OCI-M1 (cell line): ENCODE data around the gene KCTD13.
"Not testable (repeated sequence)": the region's sequence is repeated elsewhere in the genome, so short reads cannot be mapped to it uniquely, and the experiment has no call there.

Experiments used
- DNase-seq: peaks from one replicate; lab custom pipeline; 2025; lab: John Stamatoyannopoulos, UW

Gene KCTD13

GRCh38 chr16:29943846-29944799 lies 18.1 kb upstream of the KCTD13 start:
- DNase-seq: peak; percentile 86

GRCh38 chr16:29940656-29941055 lies 14.6 kb upstream of the KCTD13 start:
- no peak for DNase-seq

GRCh38 chr16:29931750-29932149 lies 5.7 kb upstream of the KCTD13 start:
- not testable (repeated sequence) for DNase-seq

- DNase-seq: no peak
These were observed 1.3 kb upstream of the KCTD13 start for GRCh38 chr16:29927070-29927905.

- peak; percentile 64 for DNase-seq
These were observed 656 bp upstream of the KCTD13 start for GRCh38 chr16:29926711-29927052.

GRCh38 chr16:29925105-29925756 lies 795 bp downstream of the KCTD13 start:
- DNase-seq: peak; percentile 44

- no peak for DNase-seq
These were observed 3.0 kb downstream of the KCTD13 start for GRCh38 chr16:29922986-29923501.

- DNase-seq: no peak
These were observed 3.7 kb downstream of the KCTD13 start for GRCh38 chr16:29922326-29922725.

- no peak for DNase-seq
These were observed 5.0 kb downstream of the KCTD13 start for GRCh38 chr16:29921034-29921385.

- DNase-seq: no peak
These were observed 5.6 kb downstream of the KCTD13 start for GRCh38 chr16:29920288-29921033.

- DNase-seq: no peak
These were observed 9.0 kb downstream of the KCTD13 start for GRCh38 chr16:29916979-29917378.

GRCh38 chr16:29915590-29916247 lies 10.3 kb downstream of the KCTD13 start:
- DNase-seq: no peak

GRCh38 chr16:29913514-29913913 lies 12.5 kb downstream of the KCTD13 start:
- DNase-seq: no peak

GRCh38 chr16:29912087-29912486 lies 13.9 kb downstream of the KCTD13 start:
- no peak for DNase-seq

GRCh38 chr16:29911676-29912010 lies 14.4 kb downstream of the KCTD13 start:
- no peak for DNase-seq

GRCh38 chr16:29910819-29911675 lies 15.0 kb downstream of the KCTD13 start:
- no peak for DNase-seq

- DNase-seq: not testable (repeated sequence)
These were observed 16.2 kb downstream of the KCTD13 start for GRCh38 chr16:29909851-29910250.

GRCh38 chr16:29909391-29909790 lies 16.6 kb downstream of the KCTD13 start:
- peak; percentile 62 for DNase-seq

- no peak for DNase-seq
These were observed 17.3 kb downstream of the KCTD13 start for GRCh38 chr16:29908719-29909220.

GRCh38 chr16:29907973-29908372 lies 18.1 kb downstream of the KCTD13 start:
- no peak for DNase-seq
